Osteoblast (primary cell): ENCODE measurements around the gene PITPNC1. TPM values are rescaled to one million over a fixed set of nuclear protein-coding genes. Genes with fewer than 3 reads are reported as not detected.
"Not testable (repeated sequence)": the region's sequence is repeated elsewhere in the genome, so short reads cannot be mapped to it uniquely, and the experiment has no call there.

ENCODE experiments used
- DNase-seq: peaks from one replicate; pipeline ENCODE4 v3.0.0; 2011; ENCODE audit warnings: low spot score, mixed read lengths; ENCODE audit not compliant: insufficient read length; ENCODE audit errors: missing footprints
- H2AFZ ChIP-seq: 2 replicates; pipeline ENCODE4 v1.6.0; 2011; ENCODE audit warnings: mild to moderate bottlenecking, low read length
- H3K27ac ChIP-seq: 2 replicates; pipeline ENCODE4 v1.5.1; 2011; ENCODE audit warnings: mild to moderate bottlenecking, low read depth, low read length, moderate library complexity
- H3K27me3 ChIP-seq: 2 replicates; pipeline ENCODE4 v1.6.0; 2012; ENCODE audit warnings: mild to moderate bottlenecking, control low read depth, inconsistent platforms, low read length, moderate library complexity; ENCODE audit not compliant: insufficient read depth
- H3K36me3 ChIP-seq: 2 replicates; pipeline ENCODE4 v1.5.1; 2011; ENCODE audit warnings: mild to moderate bottlenecking, low read length, control low read depth, moderate library complexity; ENCODE audit not compliant: insufficient read depth
- H3K4me1 ChIP-seq: 2 replicates; pipeline ENCODE4 v1.5.1; 2011; ENCODE audit warnings: mild to moderate bottlenecking, low read length, control low read depth, moderate library complexity; ENCODE audit not compliant: insufficient read depth
- H3K4me2 ChIP-seq: 2 replicates; pipeline ENCODE4 v1.6.0; 2011; ENCODE audit warnings: mild to moderate bottlenecking, low read length; ENCODE audit not compliant: insufficient read depth
- H3K4me3 ChIP-seq: fragments of 200-600 bp; sonication (generic); 3 replicates; pipeline ENCODE4 v1.5.1; 2012; ENCODE audit warnings: mild to moderate bottlenecking, low read length, inconsistent platforms; ENCODE audit not compliant: insufficient read depth
- H3K79me2 ChIP-seq: 2 replicates; pipeline ENCODE4 v1.6.0; 2012; ENCODE audit warnings: mild to moderate bottlenecking, low read length, control low read depth, inconsistent platforms; ENCODE audit not compliant: insufficient read depth
- H3K9me3 ChIP-seq: 2 replicates; pipeline ENCODE4 v1.5.1; 2011; ENCODE audit warnings: low read depth, low read length, control low read depth
- H4K20me1 ChIP-seq: 2 replicates; pipeline ENCODE4 v1.6.0; 2012; ENCODE audit warnings: mild to moderate bottlenecking, low read length, control low read depth; ENCODE audit not compliant: insufficient read depth
- CTCF ChIP-seq: IDR thresholded peaks from 2 replicates; pipeline ENCODE4 v1.5.1; 2011; ENCODE audit warnings: mild to moderate bottlenecking, low read depth, low read length, moderate library complexity; ENCODE audit errors: extremely low read depth
- total RNA-seq: library from RNA; depleted of rRNA; stranded (reverse); fragments of >200 nt; gene quantifications from 2 replicates; pipeline ENCODE4 v1.2.3, GENCODE V29; 2012

The PITPNC1 gene
- total RNA-seq, 1 donor = 6.2 TPM

GRCh38 chr17:67642488-67642887, 265.4 kb downstream of the PITPNC1 start:
- no peaks in the 10 kb centered on the region for H3K4me1 ChIP-seq
- H3K9me3 ChIP-seq = no peaks in the 10 kb centered on the region
- no peaks in the 10 kb centered on the region for H3K79me2 ChIP-seq
- no peak overlapping the region for H3K4me2 ChIP-seq
- no peak overlapping the region for H3K27ac ChIP-seq
- H2AFZ ChIP-seq = no peak overlapping the region
- no peaks in the 10 kb centered on the region for H4K20me1 ChIP-seq
- no peaks in the 10 kb centered on the region for H3K27me3 ChIP-seq
- no peak for TF ChIP-seq CTCF
- no peak overlapping the region for H3K4me3 ChIP-seq
- no peak for DNase-seq
- no peaks in the 10 kb centered on the region for H3K36me3 ChIP-seq

GRCh38 chr17:67644061-67644460, 267.0 kb downstream of the PITPNC1 start:
- Histone ChIP-seq H3K79me2 (no peaks in the 10 kb centered on the region), H3K36me3 (no peaks in the 10 kb centered on the region), H3K27me3 (no peaks in the 10 kb centered on the region), H3K27ac (no peak overlapping the region), H3K4me2 (no peak overlapping the region), H3K9me3 (no peaks in the 10 kb centered on the region), H3K4me1 (no peaks in the 10 kb centered on the region), H3K4me3 (no peak overlapping the region), H4K20me1 (no peaks in the 10 kb centered on the region), H2AFZ (no peak overlapping the region)
- no peak for DNase-seq
- no peak for TF ChIP-seq CTCF

GRCh38 chr17:67645195-67645594, 268.1 kb downstream of the PITPNC1 start:
- not testable (repeated sequence) for H3K4me2 ChIP-seq, H3K4me1 ChIP-seq, H3K27me3 ChIP-seq, H3K27ac ChIP-seq, H3K4me3 ChIP-seq, H4K20me1 ChIP-seq, DNase-seq, H3K79me2 ChIP-seq, H2AFZ ChIP-seq, H3K36me3 ChIP-seq, H3K9me3 ChIP-seq

GRCh38 chr17:67646472-67646871, 269.4 kb downstream of the PITPNC1 start:
- H3K4me3 ChIP-seq = no peak overlapping the region
- no peak for DNase-seq
- no peaks in the 10 kb centered on the region for H3K79me2 ChIP-seq
- H3K36me3 ChIP-seq = no peaks in the 10 kb centered on the region
- TF ChIP-seq CTCF = no peak
- H3K4me1 ChIP-seq = peaks cover 15% of the 10 kb centered on the region
- H2AFZ ChIP-seq = no peak overlapping the region
- H4K20me1 ChIP-seq = no peaks in the 10 kb centered on the region
- no peak overlapping the region for H3K4me2 ChIP-seq
- no peak overlapping the region for H3K27ac ChIP-seq
- no peaks in the 10 kb centered on the region for H3K9me3 ChIP-seq
- H3K27me3 ChIP-seq = no peaks in the 10 kb centered on the region
